Calu3 (cell line): ENCODE measurements around the gene SLCO3A1. TPM values are rescaled to one million over a fixed set of nuclear protein-coding genes. Genes with fewer than 3 reads are reported as not detected.
A peak's percentile ranks its signal among the peaks of the same experiment; 100 is the strongest.

ENCODE experiments used
- BruUV-seq: library from RNA; stranded (reverse); fragments of 400-500 nt; replicated peaks from 2 replicates; lab custom pipeline; 2021; lab: Mats Ljungman, UMichigan
- CTCF ChIA-PET: fragments of 300-600 bp; sonication (Branson Sonifier 250); formaldehyde crosslinking; loops from one replicate; lab custom pipeline; 2022; ENCODE audit warnings: antibody characterized with exemption; lab: Charles Lee
- DNase-seq: peaks from one replicate; pipeline ENCODE4 v3.0.0; 2022
- H3K27ac Mint-ChIP-seq: one replicate; pipeline ENCODE4 v1.8.0; 2022; ENCODE audit warnings: mixed read lengths; ENCODE audit not compliant: unreplicated experiment
- H3K27me3 Mint-ChIP-seq: one replicate; pipeline ENCODE4 v1.8.0; 2022; ENCODE audit warnings: mixed read lengths; ENCODE audit not compliant: unreplicated experiment
- H3K36me3 Mint-ChIP-seq: one replicate; pipeline ENCODE4 v1.8.0; 2022; ENCODE audit warnings: mild to moderate bottlenecking, moderate library complexity, mixed read lengths; ENCODE audit not compliant: insufficient read depth, unreplicated experiment
- H3K4me1 Mint-ChIP-seq: one replicate; pipeline ENCODE4 v1.8.0; 2022; ENCODE audit warnings: mild to moderate bottlenecking, low read depth, mixed read lengths; ENCODE audit not compliant: unreplicated experiment
- H3K4me3 Mint-ChIP-seq: one replicate; pipeline ENCODE4 v1.8.0; 2022; ENCODE audit warnings: mild to moderate bottlenecking, low read depth, moderate library complexity, mixed read lengths; ENCODE audit not compliant: unreplicated experiment
- H3K9me3 Mint-ChIP-seq: one replicate; pipeline ENCODE4 v1.8.0; 2022; ENCODE audit warnings: low read depth, mixed read lengths; ENCODE audit not compliant: unreplicated experiment
- intact Hi-C: fragments of 100-400 bp; cut with micrococcal nuclease; formaldehyde crosslinking; loops from one replicate; pipeline ENCODE4 v1.10.0; 2022; ENCODE audit not compliant: unreplicated experiment
- total RNA-seq: library from RNA; stranded (reverse); gene quantifications from 2 replicates; pipeline ENCODE4 v1.2.3, GENCODE V29; 2022
- TF ChIP-seq, protein P1 (sequence below): fragments of 200-600 bp; IDR thresholded peaks from one replicate; pipeline ENCODE4 v1.8.0; 2022; ENCODE audit warnings: antibody characterized with exemption; ENCODE audit not compliant: unreplicated experiment

The SLCO3A1 gene
- total RNA-seq, 1 experiment from 2014 or later: 65.9 TPM

DNA sequence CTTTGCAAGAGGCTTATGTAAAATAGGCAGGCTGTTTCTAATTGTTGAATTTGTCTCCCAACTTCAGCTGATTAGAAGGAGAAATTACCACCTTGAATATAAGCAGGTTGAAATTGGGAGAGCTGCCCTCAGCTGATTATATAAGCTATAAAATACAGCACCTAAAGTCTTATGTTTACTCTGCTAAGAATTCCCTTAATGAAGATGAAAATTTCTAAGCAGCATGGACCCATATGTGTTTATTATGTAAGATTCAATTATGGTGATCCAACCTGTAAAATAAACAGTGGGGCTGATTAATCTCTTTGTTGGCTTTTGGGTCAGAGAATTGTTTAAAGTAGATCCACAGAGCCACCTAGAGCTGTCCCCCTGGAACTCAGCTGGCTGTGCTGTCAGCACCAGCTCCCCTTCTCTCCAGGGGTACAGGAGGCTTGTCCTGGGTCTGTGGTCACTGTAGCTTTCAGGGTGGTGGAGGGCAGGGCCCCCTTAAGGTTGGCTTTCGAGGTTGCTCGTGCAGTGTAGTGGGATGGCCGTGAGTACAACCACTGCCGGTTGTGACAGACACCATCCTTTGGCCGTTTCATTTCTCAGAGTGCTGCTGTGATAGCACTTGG lies 9.5 kb downstream of the SLCO3A1 start:
- CTCF ChIA-PET: interaction anchor here (0.6 to 1.0 kb wide), 2 partner anchors 9 to 242 kb away, joined by 3 to 6 read pairs; partner anchors contain the start of gene SLCO3A1
- intact Hi-C loops: no loop called here
- no peak for DNase-seq
- Mint-ChIP-seq H3K9me3 (no peaks in the 10 kb centered on the region), H3K36me3 (peaks cover 5% of the 10 kb centered on the region), H3K4me1 (peaks cover 68% of the 10 kb centered on the region), H3K27me3 (no peaks in the 10 kb centered on the region), H3K4me3 (no peak overlapping the region), H3K27ac (no peak overlapping the region)
- no TSS peak for BruUV-seq
- TF ChIP-seq, protein P1, sequence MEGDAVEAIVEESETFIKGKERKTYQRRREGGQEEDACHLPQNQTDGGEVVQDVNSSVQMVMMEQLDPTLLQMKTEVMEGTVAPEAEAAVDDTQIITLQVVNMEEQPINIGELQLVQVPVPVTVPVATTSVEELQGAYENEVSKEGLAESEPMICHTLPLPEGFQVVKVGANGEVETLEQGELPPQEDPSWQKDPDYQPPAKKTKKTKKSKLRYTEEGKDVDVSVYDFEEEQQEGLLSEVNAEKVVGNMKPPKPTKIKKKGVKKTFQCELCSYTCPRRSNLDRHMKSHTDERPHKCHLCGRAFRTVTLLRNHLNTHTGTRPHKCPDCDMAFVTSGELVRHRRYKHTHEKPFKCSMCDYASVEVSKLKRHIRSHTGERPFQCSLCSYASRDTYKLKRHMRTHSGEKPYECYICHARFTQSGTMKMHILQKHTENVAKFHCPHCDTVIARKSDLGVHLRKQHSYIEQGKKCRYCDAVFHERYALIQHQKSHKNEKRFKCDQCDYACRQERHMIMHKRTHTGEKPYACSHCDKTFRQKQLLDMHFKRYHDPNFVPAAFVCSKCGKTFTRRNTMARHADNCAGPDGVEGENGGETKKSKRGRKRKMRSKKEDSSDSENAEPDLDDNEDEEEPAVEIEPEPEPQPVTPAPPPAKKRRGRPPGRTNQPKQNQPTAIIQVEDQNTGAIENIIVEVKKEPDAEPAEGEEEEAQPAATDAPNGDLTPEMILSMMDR: no peak

DNA sequence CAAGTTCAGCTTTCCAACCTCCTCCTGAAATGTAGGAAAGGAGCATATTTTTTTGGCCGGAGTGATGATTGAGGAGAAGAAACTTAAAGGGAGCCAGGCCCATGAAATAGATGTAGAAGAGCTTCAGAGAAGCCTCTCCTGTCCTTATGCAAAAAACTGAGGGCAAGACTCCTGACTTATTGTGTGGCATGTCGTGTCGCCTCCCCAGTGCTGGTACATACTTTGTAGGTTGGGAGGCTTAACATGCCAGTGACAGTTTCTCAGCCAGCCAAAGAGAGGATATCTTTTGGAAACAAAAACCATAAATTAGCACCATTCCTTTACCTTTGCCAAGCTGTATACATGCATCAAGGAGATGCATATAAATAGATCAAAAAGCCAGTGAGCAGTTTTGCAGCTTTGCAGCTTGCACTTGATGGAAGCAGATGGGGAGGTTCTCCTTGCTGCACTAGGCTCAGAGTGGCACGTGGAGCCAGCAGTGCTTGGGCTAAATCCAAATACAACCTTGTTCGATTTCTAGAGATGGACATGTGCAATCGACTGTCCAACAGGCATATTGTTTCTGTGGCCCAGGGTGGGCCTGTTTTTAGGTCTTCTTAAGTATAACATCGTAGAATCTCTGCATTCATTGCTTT lies 10.2 kb downstream of the SLCO3A1 start:
- no TSS peak for BruUV-seq
- H3K27ac Mint-ChIP-seq: no peak overlapping the region
- CTCF ChIA-PET: interaction anchor here (0.6 to 4.7 kb wide), 6 partner anchors 10 to 204 kb away, joined by 3 to 55 read pairs (median 4); partner anchors contain the start of gene SLCO3A1
- intact Hi-C loops: no loop called here
- H3K27me3 Mint-ChIP-seq: no peaks in the 10 kb centered on the region
- TF ChIP-seq, protein P1: no peak
- DNase-seq: no peak
- H3K36me3 Mint-ChIP-seq: peaks cover 5% of the 10 kb centered on the region
- H3K9me3 Mint-ChIP-seq: no peaks in the 10 kb centered on the region
- no peak overlapping the region for H3K4me3 Mint-ChIP-seq
- H3K4me1 Mint-ChIP-seq: peaks cover 74% of the 10 kb centered on the region

DNA sequence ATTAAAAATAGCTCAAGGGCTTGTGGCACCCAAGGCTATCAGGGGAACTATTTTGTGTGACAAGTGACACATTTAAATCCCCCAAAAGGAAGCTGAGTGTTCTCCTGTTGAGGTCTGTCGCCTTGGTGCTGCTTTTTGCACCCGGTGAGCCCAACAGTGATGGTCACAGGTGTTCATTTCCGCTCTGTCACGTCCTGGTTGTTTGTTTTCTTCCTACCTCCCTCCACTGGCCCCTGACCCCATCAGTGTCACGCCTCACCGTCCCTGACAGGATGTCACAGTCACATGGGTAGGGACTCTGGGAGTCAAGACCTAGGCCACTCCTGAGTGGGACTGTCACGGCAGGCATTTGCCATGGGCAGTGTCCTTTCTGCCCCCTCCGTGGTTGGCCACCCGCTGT lies 11.2 kb downstream of the SLCO3A1 start:
- TF ChIP-seq, protein P1: no peak
- no peaks in the 10 kb centered on the region for H3K9me3 Mint-ChIP-seq
- CTCF ChIA-PET: interaction anchor here (0.7 to 4.7 kb wide), 5 partner anchors 10 to 1746 kb away, joined by 3 to 55 read pairs (median 7); partner anchors contain the start of gene SLCO3A1
- H3K36me3 Mint-ChIP-seq: peaks cover 9% of the 10 kb centered on the region
- no TSS peak for BruUV-seq
- no peaks in the 10 kb centered on the region for H3K27me3 Mint-ChIP-seq
- H3K27ac Mint-ChIP-seq: peak overlapping the region; percentile 79
- DNase-seq: no peak
- intact Hi-C loops: loop anchor here (5.0 kb wide), 1 partner anchor 293 kb away; no protein-coding TSS in a partner anchor
- H3K4me3 Mint-ChIP-seq: peak overlapping the region; percentile 46
- H3K4me1 Mint-ChIP-seq: peaks cover 80% of the 10 kb centered on the region

- Mint-ChIP-seq H3K36me3 (peaks cover 9% of the 10 kb centered on the region), H3K27ac (peak overlapping the region; percentile 79), H3K9me3 (no peaks in the 10 kb centered on the region), H3K4me3 (peak overlapping the region; percentile 46), H3K4me1 (peaks cover 77% of the 10 kb centered on the region), H3K27me3 (no peaks in the 10 kb centered on the region)
- intact Hi-C loops: loop anchor here (5.0 kb wide), 1 partner anchor 292 kb away; no protein-coding TSS in a partner anchor
- no TSS peak for BruUV-seq
- TF ChIP-seq, protein P1: no peak
- DNase-seq: no peak
- CTCF ChIA-PET: interaction anchor here (1.0 to 4.7 kb wide), 3 partner anchors 11 to 220 kb away, joined by 3 to 55 read pairs (median 21); partner anchors contain the start of gene SLCO3A1
These were observed 12.0 kb downstream of the SLCO3A1 start for GRCh38 chr15:91865486-91865885.
